Muscle layer of colon (tissue), 2 donors: ENCODE data around the gene SEPTIN3.

ENCODE experiments used
- H3K27ac ChIP-seq: one replicate; pipeline ENCODE4 v1.7.0; 2013; ENCODE audit warnings: low read depth, mild to moderate bottlenecking, low read length, moderate library complexity
- H3K27me3 ChIP-seq, 2 donors: one replicate each; pipeline ENCODE4 v1.7.0; 2013; ENCODE audit warnings: low read length in 2 of 2, mild to moderate bottlenecking in 2 of 2; ENCODE audit not compliant: insufficient read depth in 2 of 2, control insufficient read depth in 1 of 2
- H3K36me3 ChIP-seq: one replicate; pipeline ENCODE4 v1.7.0; 2013; ENCODE audit warnings: mild to moderate bottlenecking, low read length; ENCODE audit not compliant: insufficient read depth
- H3K4me1 ChIP-seq: one replicate; pipeline ENCODE4 v1.7.0; 2013; ENCODE audit warnings: mild to moderate bottlenecking, low read length; ENCODE audit not compliant: insufficient read depth
- H3K4me3 ChIP-seq, 2 donors: one replicate each; pipeline ENCODE4 v1.7.0; 2013; ENCODE audit warnings: low read length in 2 of 2, low read depth in 1 of 2, mild to moderate bottlenecking in 1 of 2, moderate library complexity in 1 of 2
- H3K9ac ChIP-seq: one replicate; pipeline ENCODE4 v1.7.0; 2013; ENCODE audit warnings: low read length
- H3K9me3 ChIP-seq: one replicate; pipeline ENCODE4 v1.7.0; 2013; ENCODE audit warnings: mild to moderate bottlenecking, low read length
- donor health status: abdominal sarcoma.
- donor health status: Adenocarcinoma of cecum.

Gene SEPTIN3

GRCh38 chr22:41969110-41969646, at the start of gene SEPTIN3:
Gene SEPTIN3 (plus strand): TSS chr22:41969443. CDS start chr22:41971493, 2,050 bp downstream.
- Histone ChIP-seq H3K27me3 (peaks cover 4 to 16% of the 10 kb centered on the region in 2 donors), H3K27ac (no peak within 1 kb of the TSS), H3K4me3 (no peak within 1 kb of the TSS), H3K36me3 (no peaks in the 10 kb centered on the region), H3K4me1 (no peaks in the 10 kb centered on the region), H3K9ac (no peak within 1 kb of the TSS), H3K9me3 (no peaks in the 10 kb centered on the region)

- H3K4me3 ChIP-seq = peak overlapping the region in 1 of 2 donors; percentile 43
- H3K36me3 ChIP-seq = no peaks in the 10 kb centered on the region
- H3K27me3 ChIP-seq = peaks cover 26 to 58% of the 10 kb centered on the region in 2 donors
- H3K4me1 ChIP-seq = peaks cover 9% of the 10 kb centered on the region
- no peaks in the 10 kb centered on the region for H3K9me3 ChIP-seq
- H3K9ac ChIP-seq = no peak overlapping the region
- no peak overlapping the region for H3K27ac ChIP-seq
These were observed 48.8 kb upstream of the SEPTIN3 start for GRCh38 chr22:41920271-41920976.

DNA sequence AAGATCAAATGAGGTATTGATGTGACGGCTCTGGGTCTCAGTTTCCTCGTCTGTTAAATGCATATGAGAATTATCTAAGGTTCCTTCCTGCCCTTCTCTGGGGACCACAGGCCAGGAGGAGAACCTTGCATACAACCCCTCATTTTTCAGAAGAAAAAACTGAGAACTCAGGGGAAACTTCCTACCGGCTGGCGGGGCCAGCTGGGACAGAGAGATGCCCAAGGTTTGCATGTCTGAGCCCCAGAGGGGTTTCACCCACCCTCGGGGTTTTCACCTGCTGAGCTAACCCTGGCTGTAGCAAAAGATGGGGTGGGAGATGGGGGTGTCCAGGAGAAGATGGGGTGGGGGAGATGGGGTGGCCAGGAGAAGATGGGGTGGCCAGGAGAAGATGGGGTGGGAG, 46.9 kb upstream of the SEPTIN3 start:
- Histone ChIP-seq H3K9me3 (no peaks in the 10 kb centered on the region), H3K36me3 (no peaks in the 10 kb centered on the region), H3K27me3 (peaks cover 10 to 59% of the 10 kb centered on the region in 2 donors), H3K27ac (no peak overlapping the region), H3K9ac (no peak overlapping the region), H3K4me3 (no peak overlapping the region), H3K4me1 (peaks cover 9% of the 10 kb centered on the region)

DNA sequence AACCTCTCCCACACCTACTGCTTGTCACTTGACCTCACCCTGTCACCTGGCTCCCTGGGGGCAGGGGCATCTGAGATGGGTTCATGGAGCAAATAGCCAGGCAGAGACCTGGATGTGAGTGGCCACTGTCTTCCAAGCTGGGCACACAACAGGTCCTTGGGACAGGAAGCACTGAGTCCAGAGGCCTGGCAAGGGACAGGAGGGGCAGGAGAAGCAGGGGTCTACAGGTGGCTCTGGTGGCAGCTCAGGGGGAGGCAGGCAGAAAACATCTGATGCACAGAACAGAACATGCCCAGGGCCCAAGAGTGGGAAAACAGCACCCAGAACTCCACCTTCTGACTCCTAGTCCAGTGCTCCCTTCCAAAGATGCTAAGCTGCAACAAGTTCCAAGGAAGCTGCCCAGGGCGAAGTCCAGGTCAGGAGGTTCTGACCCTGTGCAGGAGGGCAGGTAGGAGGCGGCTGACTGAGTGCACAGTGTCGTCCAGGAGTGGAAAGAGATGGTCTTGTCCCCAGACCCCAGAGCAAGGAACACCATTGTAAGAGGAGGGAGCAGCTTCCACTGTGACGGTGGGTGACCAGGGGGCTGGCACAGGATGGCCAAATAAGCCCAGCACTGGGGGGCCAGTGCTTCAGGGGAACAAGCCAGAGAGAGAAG, 46.2 kb upstream of the SEPTIN3 start:
- no peak overlapping the region for H3K4me3 ChIP-seq
- no peaks in the 10 kb centered on the region for H3K9me3 ChIP-seq
- H3K9ac ChIP-seq = no peak overlapping the region
- peaks cover 9 to 52% of the 10 kb centered on the region in 2 donors for H3K27me3 ChIP-seq
- H3K4me1 ChIP-seq = peaks cover 9% of the 10 kb centered on the region
- H3K27ac ChIP-seq = no peak overlapping the region
- no peaks in the 10 kb centered on the region for H3K36me3 ChIP-seq

- peaks cover 9 to 45% of the 10 kb centered on the region in 2 donors for H3K27me3 ChIP-seq
- no peak overlapping the region for H3K4me3 ChIP-seq
- no peaks in the 10 kb centered on the region for H3K9me3 ChIP-seq
- peaks cover 9% of the 10 kb centered on the region for H3K4me1 ChIP-seq
- no peaks in the 10 kb centered on the region for H3K36me3 ChIP-seq
- no peak overlapping the region for H3K27ac ChIP-seq
- no peak overlapping the region for H3K9ac ChIP-seq
These were observed 45.5 kb upstream of the SEPTIN3 start for GRCh38 chr22:41923595-41924276.

DNA sequence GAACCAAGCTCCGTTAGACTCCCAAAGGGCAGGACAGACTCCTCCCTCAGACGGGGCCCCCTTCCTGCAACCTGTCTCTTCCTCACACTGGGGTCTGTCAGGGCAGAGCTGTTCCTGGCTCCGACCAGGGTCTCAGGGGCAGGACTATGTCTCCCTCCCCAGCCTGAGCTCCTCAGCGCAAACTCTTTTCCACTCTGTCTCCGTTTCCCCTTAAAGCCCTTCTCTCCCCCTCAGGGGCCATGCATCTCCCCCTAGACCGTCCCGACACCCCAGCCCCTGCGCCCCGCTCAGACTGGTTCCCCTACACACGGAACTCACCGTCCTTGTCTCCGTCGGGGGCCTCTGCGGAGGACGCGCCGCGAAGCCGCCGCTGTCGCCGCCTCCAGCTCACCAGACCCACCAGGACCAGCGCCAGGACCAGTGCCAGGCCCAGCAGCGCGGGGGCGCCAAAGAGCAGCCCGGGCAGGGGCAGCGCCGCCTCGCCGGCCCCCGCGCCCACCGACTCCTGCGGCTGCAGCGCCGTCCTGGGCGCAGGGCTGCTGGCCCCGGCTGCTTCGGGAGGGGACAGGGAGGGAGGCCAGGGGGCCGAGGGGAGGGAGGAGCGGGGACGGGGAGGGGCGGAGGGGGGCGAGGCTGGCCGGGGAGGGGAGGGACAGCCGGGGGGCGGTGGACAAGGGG, 43.3 kb upstream of the SEPTIN3 start:
- H3K4me3 ChIP-seq = no peak overlapping the region
- no peak overlapping the region for H3K27ac ChIP-seq
- peaks cover 9 to 24% of the 10 kb centered on the region in 2 donors for H3K27me3 ChIP-seq
- no peak overlapping the region for H3K9ac ChIP-seq
- H3K36me3 ChIP-seq = no peaks in the 10 kb centered on the region
- no peaks in the 10 kb centered on the region for H3K4me1 ChIP-seq
- no peaks in the 10 kb centered on the region for H3K9me3 ChIP-seq

GRCh38 chr22:41927813-41928212, 41.4 kb upstream of the SEPTIN3 start:
- no peaks in the 10 kb centered on the region for H3K9me3 ChIP-seq
- H3K27ac ChIP-seq = no peak overlapping the region
- H3K27me3 ChIP-seq = peaks cover 9 to 24% of the 10 kb centered on the region in 2 donors

DNA sequence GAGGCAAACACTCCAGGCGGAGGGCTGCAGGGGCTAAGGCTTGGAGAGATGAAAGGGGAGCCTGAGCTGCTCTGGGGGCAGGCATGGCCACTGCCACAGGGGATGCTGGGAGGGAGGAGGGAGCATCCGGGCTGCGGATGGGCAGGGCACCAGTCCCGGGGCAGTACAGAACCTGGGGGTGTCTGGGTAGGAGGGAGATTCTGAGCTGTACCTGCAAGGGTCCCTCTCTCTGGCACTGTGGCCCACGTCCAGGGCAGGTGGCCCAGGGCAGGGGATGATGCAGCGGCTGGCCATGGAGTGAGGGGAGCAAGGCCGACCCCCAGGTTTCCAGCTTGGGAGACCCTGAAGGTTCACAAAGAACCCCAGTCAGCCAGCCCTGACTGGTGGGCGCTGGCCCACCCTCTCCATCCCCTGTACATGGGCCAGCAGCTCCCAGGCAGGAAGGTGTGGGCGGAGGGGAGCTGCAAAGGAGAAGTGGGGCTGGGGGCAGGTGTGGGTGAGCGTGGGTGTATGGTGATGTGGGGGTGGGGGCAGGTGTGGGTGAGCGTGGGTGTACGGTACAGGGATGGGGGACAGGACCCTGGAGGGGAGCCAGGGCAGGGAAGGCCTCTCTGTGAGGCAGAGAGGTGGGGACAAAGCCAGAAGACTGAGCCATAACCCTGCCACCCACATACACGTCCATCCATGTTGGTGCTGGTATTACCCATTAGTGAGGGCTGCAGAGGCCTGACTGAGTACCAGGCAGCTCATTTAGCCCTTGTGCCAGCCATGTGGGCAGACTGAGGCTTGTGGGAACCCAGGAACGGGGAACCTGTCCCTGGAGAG, 40.4 kb upstream of the SEPTIN3 start:
- no peak overlapping the region for H3K9ac ChIP-seq
- no peaks in the 10 kb centered on the region for H3K4me1 ChIP-seq
- no peaks in the 10 kb centered on the region for H3K36me3 ChIP-seq
- no peaks in the 10 kb centered on the region for H3K9me3 ChIP-seq
- H3K27me3 ChIP-seq = peaks cover 9 to 24% of the 10 kb centered on the region in 2 donors
- no peak overlapping the region for H3K27ac ChIP-seq
- H3K4me3 ChIP-seq = no peak overlapping the region

More at GRCh38 chr22:41927813-41928212, 41.4 kb upstream of the SEPTIN3 start:
- Histone ChIP-seq H3K4me3 (no peak overlapping the region), H3K9ac (no peak overlapping the region), H3K4me1 (no peaks in the 10 kb centered on the region), H3K36me3 (no peaks in the 10 kb centered on the region)

DNA sequence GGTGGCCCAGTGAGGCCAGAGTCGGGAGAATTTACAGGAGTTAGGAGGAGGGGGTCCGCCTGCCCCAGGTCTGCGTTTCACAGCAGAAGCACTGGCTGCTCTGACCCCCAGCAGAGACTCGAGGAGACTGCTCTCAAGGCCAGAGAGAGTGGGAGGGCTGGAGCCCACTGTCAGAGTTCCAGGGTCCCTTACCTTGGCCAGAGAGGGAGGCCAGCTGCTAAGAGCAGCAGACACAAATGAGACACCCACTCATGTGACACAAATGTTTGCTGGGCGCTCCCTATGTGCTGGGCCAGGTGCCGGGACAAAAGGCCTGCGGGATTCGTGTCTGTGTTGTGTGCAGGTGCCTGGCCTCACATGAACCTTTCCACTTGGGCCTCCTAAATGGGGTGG, 39.8 kb upstream of the SEPTIN3 start:
- no peaks in the 10 kb centered on the region for H3K36me3 ChIP-seq
- H3K27ac ChIP-seq = no peak overlapping the region
- H3K9me3 ChIP-seq = no peaks in the 10 kb centered on the region
- H3K27me3 ChIP-seq = peaks cover 9 to 24% of the 10 kb centered on the region in 2 donors
- H3K4me1 ChIP-seq = no peaks in the 10 kb centered on the region
- H3K4me3 ChIP-seq = no peak overlapping the region
- H3K9ac ChIP-seq = no peak overlapping the region

DNA sequence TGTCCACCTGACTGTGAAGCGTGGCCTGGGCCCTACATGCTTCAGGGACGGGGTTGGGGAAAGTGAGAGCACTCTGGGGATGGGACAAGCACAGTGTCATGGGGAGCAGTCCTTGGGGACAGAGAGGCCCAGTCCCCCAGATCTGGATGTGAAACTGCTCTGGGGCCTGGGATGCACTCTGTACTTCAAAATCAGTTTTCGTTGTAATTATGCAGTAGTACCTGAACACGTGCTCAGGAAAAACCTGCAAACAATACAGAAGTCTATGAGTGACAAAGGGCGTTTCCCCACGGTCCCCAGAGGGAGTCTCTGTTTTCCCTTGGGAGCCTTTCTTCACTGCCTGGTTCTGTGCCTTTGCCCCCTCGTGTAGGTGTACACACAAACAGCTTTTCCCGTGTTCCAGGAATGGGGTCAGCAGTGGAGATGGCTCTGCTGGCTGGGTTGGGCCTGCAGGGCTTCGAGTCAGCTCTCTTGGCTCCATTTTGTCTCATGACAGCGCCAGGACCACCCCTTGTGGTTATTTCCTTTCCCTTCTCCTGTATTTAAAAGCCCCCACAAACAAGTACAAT, 37.5 kb upstream of the SEPTIN3 start:
- H3K36me3 ChIP-seq = no peaks in the 10 kb centered on the region

More for the DNA sequence above, 37.5 kb upstream of the SEPTIN3 start:
- Histone ChIP-seq H3K27ac (no peak overlapping the region), H3K9ac (no peak overlapping the region), H3K9me3 (no peaks in the 10 kb centered on the region), H3K27me3 (peaks cover 0 to 5% of the 10 kb centered on the region in 2 donors), H3K4me3 (no peak overlapping the region), H3K4me1 (no peaks in the 10 kb centered on the region)
